ENCODE results near the gene PCDHGA5. TPM values are rescaled to one million over a fixed set of nuclear protein-coding genes. Genes with fewer than 3 reads are reported as not detected.
"Not testable (repeated sequence)": the region's sequence is repeated elsewhere in the genome, so short reads cannot be mapped to it uniquely, and the experiment has no call there.

Gene PCDHGA5
- total and polyA plus RNA-seq, 4 donors, result 0.25 to 11.5 (median 4.4) TPM

GRCh38 chr5:141414548-141415274, 50.7 kb downstream of the PCDHGA5 start:
- DNase-seq; H3K4me3 ChIP-seq (ENCODE audit: low read length in 2 of 2); H3K36me3 ChIP-seq (ENCODE audit: control insufficient read depth in 1 of 2, insufficient read depth in 2 of 2, low read length in 1 of 2); H3K27me3 ChIP-seq (ENCODE audit: control insufficient read depth in 1 of 2, insufficient read depth in 2 of 2, low read length in 1 of 2); ATAC-seq (ENCODE audit: low FRiP score); H3K27ac ChIP-seq (ENCODE audit: low read depth in 1 of 2, low read length in 2 of 2); H3K4me1 ChIP-seq (ENCODE audit: control insufficient read depth in 1 of 2, insufficient read depth in 2 of 2, low read length in 2 of 2): not testable (repeated sequence)
- H3K9me3 ChIP-seq (ENCODE audit: control insufficient read depth, low read length), result peaks cover 40% of the 10 kb centered on the region
- WGBS, 2 donors, result 24 to 29% methylated on average over 39 to 46 of the region's 46 CpGs
- intact Hi-C loops (cut with DNase I), result loop anchor here in 1 of 2 donors (10.0 kb wide), 2 partner anchors 110 to 150 kb away; no protein-coding TSS in a partner anchor

GRCh38 chr5:141415275-141415618, 51.3 kb downstream of the PCDHGA5 start:
- not testable (repeated sequence) for H3K27me3 ChIP-seq (ENCODE audit: control insufficient read depth in 1 of 2, insufficient read depth in 2 of 2, low read length in 1 of 2); H3K4me3 ChIP-seq (ENCODE audit: low read length in 2 of 2); H3K27ac ChIP-seq (ENCODE audit: low read depth in 1 of 2, low read length in 2 of 2); H3K36me3 ChIP-seq (ENCODE audit: control insufficient read depth in 1 of 2, insufficient read depth in 2 of 2, low read length in 1 of 2); H3K4me1 ChIP-seq (ENCODE audit: control insufficient read depth in 1 of 2, insufficient read depth in 2 of 2, low read length in 2 of 2); DNase-seq; ATAC-seq (ENCODE audit: low FRiP score)
- intact Hi-C loops (cut with DNase I), result loop anchor here in 1 of 2 donors (10.0 kb wide), 2 partner anchors 110 to 150 kb away; no protein-coding TSS in a partner anchor
- peaks cover 37% of the 10 kb centered on the region for H3K9me3 ChIP-seq (ENCODE audit: control insufficient read depth, low read length)
- 25 to 29% methylated on average over 24 of the region's 24 CpGs for WGBS, 2 donors

Other genes starting within 250 kb of the PCDHGA5 start
Only the 30 nearest of the 36 such genes appear.
- 1 to 10 TPM; 3.0 to 3.8 TPM for gene PCDHB9, start 177.0 kb upstream of the PCDHGA5 start, total RNA-seq
- 1 to 10 TPM in 1 of 2 donors, under 1 TPM in 1; 0.25 to 2.1 TPM for gene PCDHB9, start 177.0 kb upstream of the PCDHGA5 start, polyA plus RNA-seq
- gene PCDHB10, start 171.8 kb upstream of the PCDHGA5 start, total RNA-seq, result 1 to 10 TPM; 3.6 to 7.7 TPM
- gene PCDHB10, start 171.8 kb upstream of the PCDHGA5 start, polyA plus RNA-seq, result 1 to 10 TPM in 1 of 2 donors, under 1 TPM in 1; 0.25 to 4.5 TPM
- 10 to 100 TPM in 1 of 2 donors, 1 to 10 TPM in 1; 8.1 to 15.3 TPM for gene PCDHB11, start 164.5 kb upstream of the PCDHGA5 start, total RNA-seq
- 1 to 10 TPM; 2.9 to 4.7 TPM for gene PCDHB11, start 164.5 kb upstream of the PCDHGA5 start, polyA plus RNA-seq
- gene PCDHB12, start 155.4 kb upstream of the PCDHGA5 start, total RNA-seq, result 1 to 10 TPM; 5.7 to 6.7 TPM
- gene PCDHB12, start 155.4 kb upstream of the PCDHGA5 start, polyA plus RNA-seq, result 1 to 10 TPM in 1 of 2 donors, under 1 TPM in 1; 0.75 to 2.9 TPM
- 1 to 10 TPM; 4.2 to 6.7 TPM for gene PCDHB13, start 150.2 kb upstream of the PCDHGA5 start, total RNA-seq
- gene PCDHB13, start 150.2 kb upstream of the PCDHGA5 start, polyA plus RNA-seq, result 1 to 10 TPM in 1 of 2 donors, under 1 TPM in 1; 0.75 to 1.3 TPM
- 10 to 100 TPM in 1 of 2 donors, 1 to 10 TPM in 1; 7.5 to 10.1 TPM for gene PCDHB14, start 140.8 kb upstream of the PCDHGA5 start, total RNA-seq
- gene PCDHB14, start 140.8 kb upstream of the PCDHGA5 start, polyA plus RNA-seq, result 1 to 10 TPM; 1.0 to 5.0 TPM
- 10 to 100 TPM in 1 of 2 donors, 1 to 10 TPM in 1; 8.7 to 10.9 TPM for gene PCDHB15, start 118.8 kb upstream of the PCDHGA5 start, total RNA-seq
- 10 to 100 TPM in 1 of 2 donors, 1 to 10 TPM in 1; 4.4 to 12.1 TPM for gene PCDHB15, start 118.8 kb upstream of the PCDHGA5 start, polyA plus RNA-seq
- gene SLC25A2, start 60.1 kb upstream of the PCDHGA5 start, total RNA-seq, result 1 to 10 TPM in 1 of 2 donors, under 1 TPM in 1; 0.69 to 1.1 TPM
- not detected for gene SLC25A2, start 60.1 kb upstream of the PCDHGA5 start, polyA plus RNA-seq
- 10 to 100 TPM; 59.8 to 79.1 TPM for gene TAF7, start 43.4 kb upstream of the PCDHGA5 start, total RNA-seq
- 10 to 100 TPM; 53.5 to 65.3 TPM for gene TAF7, start 43.4 kb upstream of the PCDHGA5 start, polyA plus RNA-seq
- 1 to 10 TPM in 1 of 2 donors, under 1 TPM in 1; 0.91 to 1.6 TPM for gene PCDHGA1, start 33.6 kb upstream of the PCDHGA5 start, total RNA-seq
- 1 to 10 TPM in 1 of 2 donors, not detected in 1; 1.0 TPM for gene PCDHGA1, start 33.6 kb upstream of the PCDHGA5 start, polyA plus RNA-seq
- gene PCDHGA2, start 25.4 kb upstream of the PCDHGA5 start, total RNA-seq, result 10 to 100 TPM in 1 of 2 donors, 1 to 10 TPM in 1; 6.2 to 10.6 TPM
- gene PCDHGA2, start 25.4 kb upstream of the PCDHGA5 start, polyA plus RNA-seq, result 1 to 10 TPM in 1 of 2 donors, under 1 TPM in 1; 0.75 to 4.2 TPM
- 1 to 10 TPM; 4.1 to 7.4 TPM for gene PCDHGA3, start 20.3 kb upstream of the PCDHGA5 start, total RNA-seq
- gene PCDHGA3, start 20.3 kb upstream of the PCDHGA5 start, polyA plus RNA-seq, result 1 to 10 TPM in 1 of 2 donors, under 1 TPM in 1; 0.50 to 2.4 TPM
- gene PCDHGB1, start 14.1 kb upstream of the PCDHGA5 start, total RNA-seq, result 1 to 10 TPM; 3.5 to 6.5 TPM
- under 1 TPM; 0.75 to 0.92 TPM for gene PCDHGB1, start 14.1 kb upstream of the PCDHGA5 start, polyA plus RNA-seq
- gene PCDHGA4, start 9.1 kb upstream of the PCDHGA5 start, total RNA-seq, result 10 to 100 TPM in 1 of 2 donors, 1 to 10 TPM in 1; 7.1 to 10.2 TPM
- gene PCDHGA4, start 9.1 kb upstream of the PCDHGA5 start, polyA plus RNA-seq, result 1 to 10 TPM; 1.3 to 2.0 TPM
- gene PCDHGB2, start 4.2 kb upstream of the PCDHGA5 start, total RNA-seq, result 10 to 100 TPM in 1 of 2 donors, 1 to 10 TPM in 1; 6.5 to 11.7 TPM
- 1 to 10 TPM in 1 of 2 donors, under 1 TPM in 1; 0.38 to 1.1 TPM for gene PCDHGB2, start 4.2 kb upstream of the PCDHGA5 start, polyA plus RNA-seq
- gene PCDHGB3, start 6.1 kb downstream of the PCDHGA5 start, total RNA-seq, result 1 to 10 TPM; 7.4 to 9.7 TPM
- under 1 TPM in 1 of 2 donors, not detected in 1; 0.82 TPM for gene PCDHGB3, start 6.1 kb downstream of the PCDHGA5 start, polyA plus RNA-seq
- 10 to 100 TPM in 1 of 2 donors, 1 to 10 TPM in 1; 8.8 to 12.0 TPM for gene PCDHGA6, start 9.7 kb downstream of the PCDHGA5 start, total RNA-seq
- gene PCDHGA6, start 9.7 kb downstream of the PCDHGA5 start, polyA plus RNA-seq, result 1 to 10 TPM in 1 of 2 donors, under 1 TPM in 1; 0.38 to 4.0 TPM
- gene PCDHGA7, start 18.6 kb downstream of the PCDHGA5 start, total RNA-seq, result 1 to 10 TPM; 6.4 to 8.0 TPM
- 1 to 10 TPM in 1 of 2 donors, not detected in 1; 2.1 TPM for gene PCDHGA7, start 18.6 kb downstream of the PCDHGA5 start, polyA plus RNA-seq
- 10 to 100 TPM in 1 of 2 donors, 1 to 10 TPM in 1; 7.3 to 10.1 TPM for gene PCDHGB4, start 23.5 kb downstream of the PCDHGA5 start, total RNA-seq
- gene PCDHGB4, start 23.5 kb downstream of the PCDHGA5 start, polyA plus RNA-seq, result 1 to 10 TPM in 1 of 2 donors, under 1 TPM in 1; 0.50 to 2.7 TPM
- gene PCDHGA8, start 28.5 kb downstream of the PCDHGA5 start, total RNA-seq, result 1 to 10 TPM; 3.0 to 6.8 TPM
- under 1 TPM; 0.13 to 0.54 TPM for gene PCDHGA8, start 28.5 kb downstream of the PCDHGA5 start, polyA plus RNA-seq
- gene PCDHGB5, start 33.8 kb downstream of the PCDHGA5 start, total RNA-seq, result 10 to 100 TPM; 11.7 to 18.2 TPM
- 1 to 10 TPM; 2.0 to 5.0 TPM for gene PCDHGB5, start 33.8 kb downstream of the PCDHGA5 start, polyA plus RNA-seq
- gene PCDHGA9, start 38.6 kb downstream of the PCDHGA5 start, total RNA-seq, result 10 to 100 TPM in 1 of 2 donors, 1 to 10 TPM in 1; 8.2 to 13.2 TPM
- 1 to 10 TPM in 1 of 2 donors, under 1 TPM in 1; 0.75 to 1.4 TPM for gene PCDHGA9, start 38.6 kb downstream of the PCDHGA5 start, polyA plus RNA-seq
- gene PCDHGB6, start 43.9 kb downstream of the PCDHGA5 start, total RNA-seq, result 10 to 100 TPM in 1 of 2 donors, 1 to 10 TPM in 1; 9.5 to 14.6 TPM
- gene PCDHGB6, start 43.9 kb downstream of the PCDHGA5 start, polyA plus RNA-seq, result 1 to 10 TPM in 1 of 2 donors, under 1 TPM in 1; 0.38 to 2.4 TPM
- gene PCDHGA10, start 48.8 kb downstream of the PCDHGA5 start, total RNA-seq, result 10 to 100 TPM in 1 of 2 donors, 1 to 10 TPM in 1; 6.1 to 11.4 TPM
- gene PCDHGA10, start 48.8 kb downstream of the PCDHGA5 start, polyA plus RNA-seq, result 1 to 10 TPM in 1 of 2 donors, under 1 TPM in 1; 0.61 to 1.1 TPM
- 10 to 100 TPM; 12.7 to 24.7 TPM for gene PCDHGB7, start 53.5 kb downstream of the PCDHGA5 start, total RNA-seq
- gene PCDHGB7, start 53.5 kb downstream of the PCDHGA5 start, polyA plus RNA-seq, result 1 to 10 TPM; 2.1 to 3.8 TPM
- 1 to 10 TPM; 7.1 to 9.2 TPM for gene PCDHGA11, start 56.9 kb downstream of the PCDHGA5 start, total RNA-seq
- gene PCDHGA11, start 56.9 kb downstream of the PCDHGA5 start, polyA plus RNA-seq, result under 1 TPM; 0.50 to 0.72 TPM
- gene PCDHGA12, start 66.3 kb downstream of the PCDHGA5 start, total RNA-seq, result 10 to 100 TPM in 1 of 2 donors, 1 to 10 TPM in 1; 7.9 to 18.8 TPM
- 1 to 10 TPM in 1 of 2 donors, under 1 TPM in 1; 0.75 to 2.5 TPM for gene PCDHGA12, start 66.3 kb downstream of the PCDHGA5 start, polyA plus RNA-seq
- gene PCDHGC3, start 111.8 kb downstream of the PCDHGA5 start, total RNA-seq, result 100 to 1,000 TPM in 1 of 2 donors, 10 to 100 TPM in 1; 67.3 to 116 TPM
- 10 to 100 TPM; 23.9 to 99.0 TPM for gene PCDHGC3, start 111.8 kb downstream of the PCDHGA5 start, polyA plus RNA-seq
- 1 to 10 TPM; 2.8 to 6.1 TPM for gene PCDHGC4, start 120.9 kb downstream of the PCDHGA5 start, total RNA-seq
- gene PCDHGC4, start 120.9 kb downstream of the PCDHGA5 start, polyA plus RNA-seq, result under 1 TPM; 0.05 to 0.38 TPM
- 1 to 10 TPM; 2.8 to 6.3 TPM for gene PCDHGC5, start 124.9 kb downstream of the PCDHGA5 start, total RNA-seq
- gene PCDHGC5, start 124.9 kb downstream of the PCDHGA5 start, polyA plus RNA-seq, result under 1 TPM; 0.25 to 0.84 TPM

All from aorta (tissue), 5 donors.